SK-N-MC (cell line): ENCODE results near the gene MEA1.

ENCODE experiments used
- EZH2 ChIP-seq: fragments of 200-600 bp; sonication (generic); IDR thresholded peaks from one replicate; pipeline ENCODE4 v1.6.1; 2017; ENCODE audit warnings: antibody characterized with exemption
- FOXP2 ChIP-seq: optimal IDR thresholded peaks from 2 replicates; pipeline ENCODE3; 2011; ENCODE audit warnings: mild to moderate bottlenecking, moderate library complexity; ENCODE audit not compliant: insufficient read depth; ENCODE audit errors: extremely low read length, control extremely low read depth
- POLR2AphosphoS5 ChIP-seq: IDR thresholded peaks from 2 replicates; pipeline ENCODE4 v1.6.1; 2012; ENCODE audit warnings: mild to moderate bottlenecking, low read depth, low read length, borderline replicate concordance

- TF ChIP-seq EZH2 (no peak), FOXP2 (no peak), POLR2AphosphoS5 (no peak)
These were observed 37.2 kb upstream of the MEA1 start for GRCh38 chr6:43050981-43051380.
